Kasumi-1 (cell line): ENCODE data around the gene ITGB7.
A peak's percentile ranks its signal among the peaks of the same experiment; 100 is the strongest.

Experiments
- DNase-seq, 2 experiments: peaks; one replicate each; lab custom pipeline; 2025; lab: John Stamatoyannopoulos, UW

Gene ITGB7

DNA sequence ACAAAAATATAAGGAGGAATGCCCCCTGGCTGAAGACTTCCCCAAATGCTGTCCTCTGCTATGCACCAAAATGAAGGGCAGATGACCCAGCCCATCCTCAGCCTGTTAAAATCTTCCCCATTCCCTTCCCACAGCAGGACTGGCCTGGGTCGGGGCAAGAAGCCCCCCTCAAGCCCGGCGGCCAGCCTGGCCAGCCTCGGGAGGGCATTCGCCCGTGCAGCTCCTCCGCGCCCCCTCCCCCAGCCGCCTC, 24.5 kb upstream of the ITGB7 start:
- DNase-seq = no peak

DNA sequence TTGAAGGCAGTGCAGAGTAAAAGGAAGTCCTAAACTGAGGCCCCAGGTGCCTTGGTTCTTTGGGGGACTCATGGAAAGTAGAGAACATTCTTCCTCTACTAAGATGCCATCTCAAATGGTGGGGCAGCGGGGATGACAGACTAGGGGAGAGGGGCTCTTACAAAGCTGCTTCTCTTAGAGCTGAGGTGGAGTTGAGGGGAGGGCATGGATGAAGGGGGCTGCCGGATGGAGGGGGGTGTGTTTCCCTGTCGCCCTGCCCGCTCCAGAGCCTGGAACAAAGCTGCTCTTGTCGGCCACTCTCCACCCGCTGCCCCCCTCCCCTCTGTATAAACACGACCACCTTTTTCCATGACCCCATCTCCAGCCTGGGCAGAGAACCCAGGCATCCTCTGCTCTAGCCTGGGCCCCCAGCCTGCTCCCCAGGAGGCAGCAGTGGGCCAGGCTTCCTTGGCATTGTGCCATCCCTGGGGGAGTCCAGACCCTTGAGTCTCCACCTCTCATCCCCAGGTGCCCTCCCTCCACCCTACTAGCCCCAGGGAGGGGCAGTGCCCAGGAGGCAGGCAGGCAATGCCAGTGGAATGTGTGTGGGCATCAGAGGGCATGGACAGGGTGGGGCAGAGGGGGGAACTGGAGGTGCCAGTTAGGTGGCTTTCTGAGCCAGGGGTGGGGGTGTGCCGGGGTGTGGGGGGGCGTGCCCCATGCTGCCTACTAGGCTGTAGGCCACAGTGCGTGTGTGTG, 23.2 kb upstream of the ITGB7 start:
- DNase-seq = no peak

DNA sequence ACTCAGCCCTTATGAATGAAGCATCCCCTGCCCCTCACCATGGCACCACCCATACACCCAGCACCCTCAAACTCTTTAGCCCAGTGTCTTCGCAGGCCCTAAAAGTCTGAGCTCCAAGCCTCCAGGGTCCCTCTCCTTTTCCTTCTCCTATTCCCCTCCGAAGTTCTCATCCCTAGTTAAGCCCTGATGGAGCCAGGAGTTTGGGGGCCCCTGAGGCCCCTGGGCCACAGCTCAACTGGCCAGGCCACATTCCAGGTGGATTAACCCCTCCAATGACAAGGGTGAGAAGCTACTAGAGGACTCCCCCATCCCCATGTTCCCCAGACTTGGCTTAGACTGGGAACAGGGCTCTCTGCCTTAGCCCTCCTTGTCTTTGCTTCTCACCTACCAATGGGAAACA, 22.4 kb upstream of the ITGB7 start:
- no peak for DNase-seq

DNA sequence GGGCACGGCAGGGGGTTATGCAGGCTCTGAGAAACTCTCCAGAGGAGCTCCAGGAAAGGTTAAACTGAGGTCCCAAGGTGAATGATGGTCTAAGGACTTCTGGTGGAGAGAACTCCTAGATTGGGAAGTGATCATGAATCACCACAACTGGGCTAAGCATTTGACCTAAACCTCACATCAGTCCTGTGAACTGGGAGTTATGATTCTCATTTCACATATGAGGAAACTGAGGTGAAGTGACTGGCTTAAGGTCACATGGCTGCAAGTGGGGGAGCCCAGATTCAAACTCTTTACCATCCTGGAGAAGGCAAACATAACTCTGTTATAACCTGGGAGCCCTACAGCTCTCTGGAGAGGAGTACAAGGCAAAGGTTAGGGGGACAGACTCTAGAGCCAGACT, 20.8 kb upstream of the ITGB7 start:
- DNase-seq = no peak

- DNase-seq = no peak
Observed at GRCh38 chr12:53227341-53227740, 20.3 kb upstream of the ITGB7 start.

GRCh38 chr12:53226815-53227214, 19.8 kb upstream of the ITGB7 start:
- DNase-seq = no peak

DNA sequence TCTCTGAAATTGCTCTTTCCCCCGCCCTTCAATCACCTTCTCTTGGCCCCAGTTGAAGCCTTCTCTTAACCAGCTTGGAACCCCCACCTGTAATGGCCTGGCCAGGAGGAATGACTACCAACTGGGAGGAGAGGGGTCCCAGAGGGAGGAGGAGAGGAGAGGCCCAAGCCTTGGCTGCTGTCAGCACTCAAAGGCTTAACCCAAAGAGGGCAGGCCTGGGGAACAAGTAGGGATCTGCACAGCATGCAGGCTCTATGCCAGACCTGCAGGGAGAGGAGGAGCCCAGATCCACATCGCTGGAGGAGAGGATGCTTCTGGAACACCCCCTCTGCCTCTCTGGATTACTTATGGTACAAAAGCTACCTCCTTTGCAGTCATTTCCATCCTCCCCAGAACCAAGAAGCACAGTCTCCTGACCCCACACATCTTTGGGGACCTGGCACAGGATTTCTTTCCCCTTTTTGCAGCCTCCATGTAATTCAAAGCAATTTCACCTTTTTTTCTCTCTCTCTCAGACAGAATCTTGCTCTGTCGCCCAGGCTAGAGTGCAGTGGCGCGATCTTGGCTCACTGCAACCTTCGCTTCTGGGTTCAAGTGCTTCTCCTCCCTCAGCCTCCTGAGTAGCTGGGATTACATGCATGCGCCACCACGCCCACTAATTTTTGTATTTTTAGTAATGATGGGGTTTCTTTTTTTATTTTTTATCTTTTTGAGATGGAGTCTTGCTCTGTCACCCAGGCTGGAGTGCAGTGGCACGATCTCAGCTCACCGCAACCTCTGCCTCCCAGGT, 18.8 kb upstream of the ITGB7 start:
- DNase-seq = no peak

DNA sequence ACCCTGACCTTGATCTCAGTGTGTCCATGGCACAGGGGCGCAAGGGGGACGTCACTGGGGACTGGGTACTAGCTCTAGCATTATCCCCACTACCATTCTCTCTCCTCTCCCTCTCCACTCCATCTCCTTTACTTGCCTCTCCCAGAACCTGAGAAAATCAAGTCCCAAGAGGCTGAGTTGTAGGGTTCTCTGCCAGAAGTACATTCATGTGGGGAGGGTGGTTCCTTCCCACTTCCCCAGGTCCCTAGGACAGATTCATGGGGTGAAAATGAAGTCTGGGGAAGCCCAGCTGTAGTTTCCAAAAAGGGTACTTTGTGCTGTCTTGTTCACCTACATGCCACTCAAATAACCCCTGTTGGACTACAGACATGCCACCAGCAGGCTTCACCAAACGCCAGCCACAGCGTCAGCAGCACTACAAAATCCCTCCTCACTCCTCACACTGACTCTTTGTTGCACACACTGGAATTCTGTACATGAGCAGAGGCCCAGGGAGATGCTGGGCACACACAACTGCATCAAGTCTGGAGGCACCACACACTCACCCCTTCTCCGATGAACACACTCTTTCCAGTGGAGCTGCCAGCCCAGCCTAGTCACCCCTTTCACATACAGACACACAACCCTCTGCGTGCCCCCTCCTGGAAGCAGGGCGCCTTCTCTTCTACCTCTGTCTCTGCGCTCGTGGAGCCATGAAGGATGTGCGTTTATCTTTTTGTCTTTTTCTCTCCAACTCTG, 18.0 kb upstream of the ITGB7 start:
- no peak for DNase-seq

DNA sequence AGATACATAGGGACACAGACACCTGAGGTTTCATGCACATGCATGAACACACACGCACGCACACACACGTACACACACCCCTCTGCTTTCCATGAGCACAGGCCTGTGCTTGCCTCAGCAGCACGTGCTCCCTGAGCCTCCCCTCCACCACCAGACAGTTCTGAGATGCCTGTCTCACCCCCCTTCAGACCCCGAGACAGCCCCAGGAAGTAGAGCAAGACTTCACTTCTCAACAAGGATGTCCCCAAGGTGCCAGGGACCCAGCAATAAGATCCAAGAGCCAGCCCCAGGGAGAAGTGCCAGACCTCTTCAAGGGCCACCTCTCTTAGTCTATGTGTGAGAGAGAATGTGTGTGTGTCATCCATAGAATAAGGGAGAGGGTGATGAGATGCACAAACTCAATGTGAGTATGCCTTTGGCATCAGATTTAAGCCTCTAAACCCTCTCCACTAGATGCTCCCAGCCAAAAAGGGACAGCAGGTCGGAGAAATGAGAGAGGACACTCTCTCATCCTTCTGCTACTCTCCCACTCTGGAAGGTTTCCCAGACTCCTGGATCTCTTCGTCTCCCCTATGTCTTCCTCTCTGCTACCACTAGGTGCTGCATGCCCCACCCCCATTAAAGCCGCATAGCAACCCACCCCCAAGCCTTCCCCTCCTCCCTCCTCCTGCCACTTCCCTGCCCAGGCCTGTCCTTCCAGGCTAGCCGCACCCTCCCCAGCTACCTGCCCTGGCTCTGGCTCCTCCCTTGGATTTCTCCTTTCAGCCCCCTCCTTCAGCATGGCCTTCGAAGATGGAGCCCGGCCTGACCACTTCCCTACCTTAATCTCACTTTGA, 17.2 kb upstream of the ITGB7 start:
- DNase-seq = no peak

GRCh38 chr12:53223389-53224060, 16.5 kb upstream of the ITGB7 start:
- peak; percentile 52 to 53 for DNase-seq

GRCh38 chr12:53222806-53223261, 15.8 kb upstream of the ITGB7 start:
- DNase-seq = no peak

- no peak for DNase-seq
Observed at GRCh38 chr12:53222170-53222721, 15.2 kb upstream of the ITGB7 start.

DNA sequence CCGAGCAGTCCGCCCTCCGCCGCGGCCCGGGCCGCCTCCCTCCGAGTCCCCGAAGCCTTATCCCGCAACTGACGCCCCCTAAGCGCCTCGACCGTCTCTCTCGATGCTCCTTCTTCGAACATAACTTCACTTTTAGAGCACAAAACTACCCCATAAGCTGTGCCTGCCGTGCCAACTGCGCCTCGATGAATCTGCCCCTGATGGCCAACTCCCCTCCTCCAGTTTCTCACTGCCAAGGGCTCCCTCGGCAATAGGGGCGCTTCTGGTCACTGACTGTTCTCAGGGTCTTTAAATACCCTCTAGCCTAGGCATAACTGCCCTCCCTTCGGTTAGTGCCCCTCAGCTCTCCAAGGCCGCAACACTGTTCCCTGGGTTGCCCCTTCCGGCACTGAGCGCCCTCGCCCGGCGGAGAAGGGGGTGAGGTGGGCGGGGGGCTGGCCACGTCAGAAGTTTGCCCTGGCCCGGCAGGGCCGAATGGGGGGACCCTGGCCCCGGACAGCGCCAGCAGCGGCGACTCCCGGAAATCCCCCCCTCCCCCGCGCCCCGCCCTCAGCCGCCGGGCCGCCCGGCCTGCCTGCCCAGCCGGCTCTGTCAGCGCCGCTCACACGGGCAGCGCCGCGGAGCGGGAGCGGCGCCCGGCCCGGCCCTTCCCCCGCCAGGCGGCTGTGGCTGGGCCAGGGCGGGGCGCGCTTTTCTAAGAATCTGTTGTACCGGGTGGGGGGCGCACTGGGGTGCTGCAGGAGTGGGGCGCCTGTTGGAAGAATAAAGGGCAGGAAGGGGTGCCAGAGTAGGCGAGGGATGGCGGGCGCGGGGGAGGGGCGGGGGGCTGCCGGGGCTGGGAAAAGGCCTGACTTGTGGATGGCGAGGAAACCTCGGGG, 14.4 kb upstream of the ITGB7 start:
- DNase-seq = peak; percentile 31 to 60

GRCh38 chr12:53220694-53221202, 13.7 kb upstream of the ITGB7 start:
- DNase-seq = peak; percentile 78 to 81

DNA sequence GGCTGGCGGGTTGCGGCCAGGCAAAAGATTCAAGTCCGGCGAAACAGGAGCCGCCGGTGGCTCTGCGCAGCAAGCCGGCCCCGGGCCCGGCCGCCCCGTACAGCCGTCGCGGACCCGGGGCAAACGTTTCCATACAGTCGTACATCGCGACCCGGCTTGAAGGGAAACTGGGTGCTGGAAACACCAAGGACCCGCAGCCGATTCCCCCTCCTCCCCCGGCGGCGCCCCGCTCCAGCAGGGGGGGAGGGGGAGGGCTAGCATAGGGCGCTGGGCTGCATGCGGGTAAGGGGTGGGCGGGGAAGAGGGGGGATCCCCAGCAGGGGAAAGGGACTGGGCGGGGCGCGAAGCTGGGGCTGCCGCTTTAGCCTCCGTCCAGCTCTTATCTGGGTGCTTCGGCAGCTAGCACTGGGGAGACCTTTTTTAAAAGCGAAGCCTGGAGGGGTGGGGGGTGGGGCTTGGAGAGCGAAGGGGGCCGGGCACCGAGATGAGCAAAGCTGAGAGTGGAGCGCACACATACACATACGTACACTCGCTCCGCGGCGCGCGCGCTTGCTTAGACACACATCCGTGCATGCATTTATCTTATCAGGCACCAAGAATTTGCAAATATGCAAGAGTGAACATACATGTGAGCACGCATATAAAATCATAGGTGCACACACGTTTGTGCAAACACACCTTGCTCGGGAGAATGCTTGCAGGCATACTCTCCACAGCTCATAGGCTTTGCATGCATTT, 13.1 kb upstream of the ITGB7 start:
- peak; percentile 50 to 51 for DNase-seq

GRCh38 chr12:53219292-53219955, 12.4 kb upstream of the ITGB7 start:
- no peak for DNase-seq

DNA sequence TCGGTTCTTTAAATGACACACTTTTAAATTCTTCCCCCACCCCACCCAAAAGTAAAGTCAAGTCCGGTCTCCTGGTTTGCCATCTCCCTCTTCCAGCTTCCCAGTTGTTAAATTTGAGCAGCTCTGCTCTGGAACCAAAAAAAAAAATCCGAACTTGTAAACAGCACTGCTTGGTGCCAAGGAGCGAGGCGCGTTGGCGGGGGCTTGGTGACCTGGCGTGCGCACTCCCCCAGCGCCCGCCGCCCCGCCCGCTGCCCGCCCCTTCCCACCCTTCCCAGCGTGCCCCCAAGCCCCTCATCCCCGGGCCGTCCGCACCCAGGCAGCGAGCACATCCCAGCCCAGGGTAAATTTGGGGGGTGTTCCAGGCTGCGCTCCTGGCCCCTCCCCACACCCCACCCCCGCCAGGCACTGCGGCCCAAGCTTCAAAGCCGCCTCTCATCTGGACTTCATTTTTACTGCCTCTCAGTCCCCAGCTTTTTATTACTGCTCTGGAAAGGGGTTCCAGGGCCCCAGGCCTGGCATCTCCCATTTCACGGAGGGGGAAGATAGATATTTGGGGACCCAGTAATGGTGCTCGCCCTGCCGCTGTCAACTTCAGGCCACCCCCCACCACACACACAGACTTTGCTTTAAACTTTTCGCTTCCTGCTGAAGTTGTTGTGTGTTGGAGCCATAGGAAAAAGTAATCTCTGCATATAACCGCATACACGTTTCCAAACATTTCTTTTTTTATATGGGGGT, 11.7 kb upstream of the ITGB7 start:
- DNase-seq = no peak

- DNase-seq = no peak
Observed at GRCh38 chr12:53217931-53218307, 10.9 kb upstream of the ITGB7 start.
